ENCODE measurements around the gene UBE2G1. TPM values are rescaled to one million over a fixed set of nuclear protein-coding genes. Genes with fewer than 3 reads are reported as not detected.
"Not testable (repeated sequence)": the region's sequence is repeated elsewhere in the genome, so short reads cannot be mapped to it uniquely, and the experiment has no call there.

UBE2G1 gene
- total RNA-seq, 2 donors from 2014 or later: 64.2 to 64.3 TPM

DNA sequence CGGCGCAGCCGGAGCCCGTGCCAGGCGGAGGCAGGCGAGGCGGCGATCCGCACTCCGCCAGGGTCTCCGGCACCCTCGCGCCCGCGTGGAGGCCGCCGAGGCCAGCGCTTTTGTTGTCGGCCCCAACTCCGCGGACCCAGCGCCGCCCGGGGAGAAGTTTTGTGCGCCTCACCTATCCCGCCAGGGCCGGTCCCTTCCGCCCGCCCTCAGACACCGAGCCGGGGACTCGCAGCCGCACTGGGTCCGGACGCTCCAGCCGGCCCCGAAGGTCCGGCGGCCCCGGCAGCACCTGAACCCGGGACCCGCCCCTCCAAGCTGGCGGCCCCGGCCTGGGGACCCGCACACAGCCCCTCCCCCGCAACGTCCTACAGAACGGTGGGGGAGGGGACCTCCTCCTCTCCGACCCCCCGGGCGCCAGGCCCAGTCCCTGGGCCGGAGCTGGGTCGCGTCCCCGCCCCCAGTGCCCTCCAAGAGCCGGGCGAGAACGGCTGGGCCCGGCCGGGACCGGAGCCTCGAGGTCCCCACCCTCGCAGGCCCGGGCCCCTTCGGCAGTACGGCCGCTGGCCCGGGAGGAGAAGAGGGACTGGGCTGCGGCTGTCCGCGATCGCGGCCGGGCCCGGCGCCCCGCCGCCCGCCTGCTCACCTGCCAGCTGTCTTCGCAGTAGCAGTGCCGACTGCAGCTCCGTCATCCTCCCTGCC, 698 bp downstream of the UBE2G1 start:
- ATAC-seq (replicated peaks in 1 of 2) (peak; percentile 23 to 32), DNase-seq (peak; percentile 54 to 63)
- Mint-ChIP-seq H3K4me3 (peak overlapping the region; percentile 70 to 72), H3K27ac (no peak overlapping the region), H3K36me3 (ENCODE audit: insufficient read depth in 2 of 2) (peaks cover 4 to 9% of the 10 kb centered on the region in 2 donors), H3K4me1 (ENCODE audit: low read depth) (peaks cover 40% of the 10 kb centered on the region), H3K9me3 (no peaks in the 10 kb centered on the region), H3K27me3 (ENCODE audit: low read depth) (no peaks in the 10 kb centered on the region)

DNA sequence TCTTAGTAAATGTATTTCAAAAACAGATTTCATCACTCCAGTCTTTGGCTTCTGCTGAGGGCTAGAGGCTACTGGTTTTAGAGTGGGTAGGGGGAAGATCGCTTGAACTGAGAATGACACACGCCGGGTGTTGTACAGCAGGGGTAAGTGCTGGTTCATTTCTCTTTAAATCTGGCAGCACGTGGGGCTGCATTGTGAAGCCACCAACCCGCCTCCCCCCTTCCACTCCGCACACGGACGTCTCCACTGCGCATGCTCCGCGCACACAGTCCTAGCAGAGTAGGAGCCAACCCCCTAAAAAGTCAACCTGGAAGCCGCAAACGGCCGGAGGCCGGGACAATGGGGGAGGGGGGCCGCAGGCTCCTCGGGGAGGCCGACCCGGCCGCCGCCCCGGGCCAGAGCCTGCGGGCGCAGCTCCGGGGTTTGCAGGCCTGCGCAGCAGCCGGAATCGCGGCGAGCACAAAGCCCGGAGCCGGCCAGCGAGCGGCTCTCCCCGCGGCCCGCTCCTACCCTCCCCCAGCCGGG, 1.3 kb downstream of the UBE2G1 start:
- ATAC-seq (replicated peaks in 1 of 2): peak; percentile 70 to 74

DNA sequence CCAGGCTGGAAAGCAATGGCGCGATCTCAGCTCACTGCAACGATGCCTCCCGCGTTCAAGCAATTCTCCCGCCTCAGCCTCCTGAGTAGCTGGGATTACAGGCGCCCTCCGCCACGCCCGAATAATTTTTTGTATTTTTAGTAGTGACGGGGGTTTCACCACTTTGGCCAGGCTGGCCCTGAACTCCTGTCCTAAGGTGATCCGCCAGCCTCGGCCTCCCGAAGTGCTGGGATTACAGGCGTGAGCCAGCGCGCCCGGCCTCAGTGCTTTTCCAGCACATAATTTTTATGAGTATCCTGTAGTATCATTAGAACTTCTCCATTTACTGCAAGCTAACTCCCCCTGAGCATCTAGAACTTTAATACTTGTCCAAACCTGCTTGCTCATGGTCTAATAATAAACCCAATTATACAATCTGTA, 1.8 kb downstream of the UBE2G1 start:
- Mint-ChIP-seq H3K4me3 (peak overlapping the region; percentile 93 to 96), H3K9me3 (no peaks in the 10 kb centered on the region), H3K27me3 (ENCODE audit: low read depth) (no peaks in the 10 kb centered on the region), H3K36me3 (ENCODE audit: insufficient read depth in 2 of 2) (peaks cover 4 to 11% of the 10 kb centered on the region in 2 donors), H3K27ac (peak overlapping the region; percentile 90), H3K4me1 (ENCODE audit: low read depth) (peaks cover 52% of the 10 kb centered on the region)
- no peak for ATAC-seq (replicated peaks in 1 of 2)
- DNase-seq: no peak

More for the DNA sequence above, 1.3 kb downstream of the UBE2G1 start:
- Mint-ChIP-seq H3K4me1 (ENCODE audit: low read depth) (peaks cover 46% of the 10 kb centered on the region), H3K36me3 (ENCODE audit: insufficient read depth in 2 of 2) (peaks cover 4 to 9% of the 10 kb centered on the region in 2 donors), H3K9me3 (no peaks in the 10 kb centered on the region), H3K27ac (peak overlapping the region; percentile 90), H3K4me3 (peak overlapping the region; percentile 93 to 96), H3K27me3 (ENCODE audit: low read depth) (no peaks in the 10 kb centered on the region)
- DNase-seq: peak; percentile 88 to 92

DNA sequence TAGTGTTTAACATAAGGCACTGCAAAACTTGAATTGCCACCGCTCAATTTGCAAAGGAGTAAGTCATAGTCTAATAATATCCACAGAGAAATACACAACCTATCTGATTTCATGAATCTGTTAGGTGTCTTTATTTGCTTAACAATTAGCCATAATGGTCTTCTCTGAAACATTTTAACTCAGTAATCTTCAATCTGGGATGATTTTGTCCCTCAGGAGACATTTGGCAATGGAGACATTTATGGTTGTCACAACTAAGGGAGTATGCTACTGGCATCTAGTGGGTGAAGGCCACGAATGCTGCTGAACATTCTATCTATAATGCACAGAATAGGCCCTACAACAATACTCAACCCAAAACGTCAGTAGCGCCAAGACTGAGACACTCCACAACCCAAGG, 4.3 kb downstream of the UBE2G1 start:
- ATAC-seq (replicated peaks in 1 of 2) (no peak), DNase-seq (no peak)
- H3K36me3 Mint-ChIP-seq (ENCODE audit: insufficient read depth in 2 of 2): peaks cover 4 to 11% of the 10 kb centered on the region in 2 donors
- H3K4me1 Mint-ChIP-seq (ENCODE audit: low read depth): peaks cover 71% of the 10 kb centered on the region
- H3K27me3 Mint-ChIP-seq (ENCODE audit: low read depth): no peaks in the 10 kb centered on the region
- peak overlapping the region; percentile 48 for H3K27ac Mint-ChIP-seq
- peak overlapping the region in 1 of 2 donors; percentile 13 for H3K4me3 Mint-ChIP-seq
- no peaks in the 10 kb centered on the region for H3K9me3 Mint-ChIP-seq

DNA sequence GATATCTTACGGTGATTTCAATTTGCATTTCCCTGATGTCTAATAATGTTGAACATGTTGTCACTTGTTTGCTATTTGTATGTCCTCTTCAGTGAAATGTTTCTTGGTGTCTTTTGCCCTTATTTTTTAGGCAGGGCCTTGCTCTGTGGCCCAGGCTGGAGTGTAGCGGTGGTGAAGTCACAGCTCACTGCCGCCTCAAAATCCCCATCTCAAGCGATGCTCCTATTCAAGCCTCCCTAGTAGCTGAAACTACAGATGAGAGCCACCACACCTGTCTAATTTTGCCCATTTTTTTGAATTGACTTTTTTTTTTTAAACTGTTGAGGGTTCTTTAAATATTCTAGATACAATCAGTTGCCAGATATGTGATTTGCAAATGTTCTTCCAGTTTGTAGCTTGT, 8.3 kb downstream of the UBE2G1 start:
- peaks cover 0 to 2% of the 10 kb centered on the region in 2 donors for H3K36me3 Mint-ChIP-seq (ENCODE audit: insufficient read depth in 2 of 2)
- H3K4me1 Mint-ChIP-seq (ENCODE audit: low read depth): peaks cover 61% of the 10 kb centered on the region
- H3K9me3 Mint-ChIP-seq: no peaks in the 10 kb centered on the region
- no peak overlapping the region for H3K4me3 Mint-ChIP-seq
- H3K27me3 Mint-ChIP-seq (ENCODE audit: low read depth): no peaks in the 10 kb centered on the region
- ATAC-seq (replicated peaks in 1 of 2): no peak
- DNase-seq: no peak
- peak overlapping the region; percentile 70 for H3K27ac Mint-ChIP-seq

DNA sequence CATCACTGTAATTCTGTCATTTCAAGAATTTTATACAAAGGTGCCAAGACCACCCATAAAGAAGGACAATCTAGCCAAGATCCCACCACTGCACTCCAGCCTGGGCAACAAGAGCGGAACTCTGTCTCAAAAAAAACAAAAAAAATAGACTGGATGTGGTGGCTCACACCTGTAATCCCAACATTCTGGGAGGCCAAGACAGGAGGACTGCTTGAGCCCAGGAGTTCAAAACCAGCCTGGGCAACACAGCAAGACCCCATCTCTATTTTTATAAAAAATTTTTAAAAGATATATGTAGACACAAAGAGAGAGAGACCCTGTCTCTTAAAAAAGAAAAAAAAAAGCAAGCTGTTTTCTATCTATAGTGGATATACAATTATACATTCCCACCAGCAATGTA, 8.8 kb downstream of the UBE2G1 start:
- Mint-ChIP-seq H3K9me3 (no peaks in the 10 kb centered on the region), H3K36me3 (ENCODE audit: insufficient read depth in 2 of 2) (peaks cover 0 to 2% of the 10 kb centered on the region in 2 donors), H3K27me3 (ENCODE audit: low read depth) (no peaks in the 10 kb centered on the region), H3K27ac (peak overlapping the region; percentile 44), H3K4me1 (ENCODE audit: low read depth) (peaks cover 56% of the 10 kb centered on the region), H3K4me3 (no peak overlapping the region)
- DNase-seq: no peak
- ATAC-seq (replicated peaks in 1 of 2): no peak

DNA sequence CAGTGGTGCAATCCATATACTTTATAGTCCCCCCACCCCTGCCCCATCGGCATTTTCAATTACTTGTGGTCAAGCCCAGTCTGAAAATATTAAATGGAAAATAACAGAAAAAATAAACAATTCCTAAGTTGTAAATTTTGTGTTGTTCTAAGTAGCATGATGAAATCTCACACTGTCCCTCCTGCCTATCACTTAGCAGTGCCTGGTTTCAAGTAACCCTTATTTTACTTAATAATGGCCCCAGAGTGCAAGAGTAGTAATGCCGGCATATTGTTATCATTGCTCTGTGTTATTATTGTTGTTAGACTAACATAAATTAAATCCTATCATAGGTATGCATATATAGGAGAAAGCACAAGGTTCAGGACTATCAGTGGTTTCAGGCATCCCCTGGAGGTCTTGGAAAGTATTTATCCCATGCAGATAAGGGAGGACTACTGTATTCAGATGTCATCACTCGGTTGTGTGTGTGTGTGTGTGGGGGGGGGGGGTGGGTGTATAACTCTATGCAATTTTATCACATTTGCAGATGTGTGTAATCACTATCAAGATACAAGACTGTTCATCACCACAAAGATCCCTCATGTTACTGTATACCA, 9.3 kb downstream of the UBE2G1 start:
- DNase-seq (no peak), ATAC-seq (replicated peaks in 1 of 2) (no peak)
- peak overlapping the region; percentile 44 for H3K27ac Mint-ChIP-seq
- peaks cover 0 to 2% of the 10 kb centered on the region in 2 donors for H3K36me3 Mint-ChIP-seq (ENCODE audit: insufficient read depth in 2 of 2)
- no peaks in the 10 kb centered on the region for H3K9me3 Mint-ChIP-seq
- no peak overlapping the region for H3K4me3 Mint-ChIP-seq
- no peaks in the 10 kb centered on the region for H3K27me3 Mint-ChIP-seq (ENCODE audit: low read depth)
- peaks cover 51% of the 10 kb centered on the region for H3K4me1 Mint-ChIP-seq (ENCODE audit: low read depth)

DNA sequence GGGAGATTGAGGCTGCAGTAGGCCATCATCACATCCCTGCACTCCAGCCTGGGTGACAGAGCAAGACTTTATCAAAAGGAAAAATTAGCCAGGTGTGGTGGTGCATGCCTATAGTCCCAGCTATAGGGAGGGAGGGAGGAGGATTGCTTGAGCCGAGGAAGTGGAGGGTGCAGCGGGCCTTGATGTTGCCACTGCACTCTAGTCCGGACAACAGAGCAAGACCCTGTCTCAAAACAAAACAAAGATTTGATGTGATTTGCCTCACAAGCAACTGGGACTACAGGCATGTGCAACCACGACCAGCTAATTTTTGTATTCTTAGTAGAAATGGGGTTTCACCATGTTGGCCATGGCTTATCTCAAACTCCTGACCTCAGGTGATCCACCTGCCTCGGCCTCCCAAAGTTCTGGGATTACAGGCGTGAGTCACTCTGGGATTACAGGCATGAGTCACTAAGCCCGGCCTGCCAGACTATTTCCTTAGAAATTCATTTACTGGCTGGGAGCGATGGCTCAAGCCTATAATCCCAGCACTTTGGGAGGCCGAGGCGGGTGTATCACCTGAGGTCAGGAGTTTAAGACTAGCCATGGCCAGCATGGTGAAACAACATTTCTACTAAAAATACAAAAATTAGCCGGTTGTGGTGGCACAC, 11.5 kb downstream of the UBE2G1 start:
- Mint-ChIP-seq H3K36me3 (ENCODE audit: insufficient read depth in 2 of 2) (no peaks in the 10 kb centered on the region), H3K4me1 (ENCODE audit: low read depth) (peaks cover 46% of the 10 kb centered on the region), H3K4me3 (no peak overlapping the region), H3K27me3 (ENCODE audit: low read depth) (no peaks in the 10 kb centered on the region), H3K9me3 (no peaks in the 10 kb centered on the region), H3K27ac (no peak overlapping the region)
- no peak for DNase-seq
- peak in 1 of 2 donors; percentile 26 for ATAC-seq (replicated peaks in 1 of 2)

DNA sequence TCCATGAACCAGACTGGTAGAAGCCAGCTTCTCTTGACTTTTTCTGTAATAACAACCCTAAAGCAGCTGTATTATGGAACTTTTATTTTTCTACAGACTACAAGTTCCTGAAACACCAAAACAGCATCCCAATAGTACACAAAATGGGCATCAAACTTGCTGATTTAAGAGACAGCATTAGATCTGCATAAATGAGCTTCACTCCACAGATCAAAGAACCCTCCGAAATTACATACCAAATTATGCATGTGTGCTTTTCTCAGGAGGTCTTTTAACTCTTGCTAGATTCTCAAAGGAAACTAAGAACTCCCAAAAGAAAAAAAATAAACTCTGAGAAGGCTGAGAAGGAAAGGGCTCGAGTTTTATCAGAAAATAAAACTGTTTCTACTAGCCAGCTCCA, 12.3 kb downstream of the UBE2G1 start:
- no peak overlapping the region for H3K4me3 Mint-ChIP-seq
- no peaks in the 10 kb centered on the region for H3K27me3 Mint-ChIP-seq (ENCODE audit: low read depth)
- no peak for ATAC-seq (replicated peaks in 1 of 2)
- DNase-seq: no peak
- H3K36me3 Mint-ChIP-seq (ENCODE audit: insufficient read depth in 2 of 2): no peaks in the 10 kb centered on the region
- H3K4me1 Mint-ChIP-seq (ENCODE audit: low read depth): peaks cover 39% of the 10 kb centered on the region
- no peaks in the 10 kb centered on the region for H3K9me3 Mint-ChIP-seq
- peak overlapping the region; percentile 54 for H3K27ac Mint-ChIP-seq

DNA sequence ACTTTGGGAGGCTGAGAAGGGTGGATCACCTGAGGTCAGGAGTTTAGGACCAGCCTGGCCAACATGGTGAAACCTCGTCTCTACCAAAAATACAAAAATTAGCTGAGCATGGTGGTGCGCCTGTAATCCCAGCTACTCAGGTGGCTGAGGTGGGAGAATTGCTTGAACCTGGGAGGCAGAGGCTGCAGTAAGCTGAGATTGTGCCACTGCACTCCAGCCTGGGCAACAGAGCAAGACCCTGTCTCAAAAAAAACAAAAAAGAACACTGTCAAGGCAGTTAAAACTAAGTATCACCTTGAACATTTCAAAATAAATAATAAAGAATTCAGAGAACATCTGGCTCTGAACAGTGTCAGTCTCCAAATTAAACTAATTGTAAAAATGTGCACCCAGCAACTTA, 16.3 kb downstream of the UBE2G1 start:
- H3K4me1 Mint-ChIP-seq (ENCODE audit: low read depth): peaks cover 43% of the 10 kb centered on the region
- H3K9me3 Mint-ChIP-seq; H3K27ac Mint-ChIP-seq; H3K36me3 Mint-ChIP-seq (ENCODE audit: insufficient read depth in 2 of 2); DNase-seq; H3K27me3 Mint-ChIP-seq (ENCODE audit: low read depth); H3K4me3 Mint-ChIP-seq; ATAC-seq (replicated peaks in 1 of 2): not testable (repeated sequence)

DNA sequence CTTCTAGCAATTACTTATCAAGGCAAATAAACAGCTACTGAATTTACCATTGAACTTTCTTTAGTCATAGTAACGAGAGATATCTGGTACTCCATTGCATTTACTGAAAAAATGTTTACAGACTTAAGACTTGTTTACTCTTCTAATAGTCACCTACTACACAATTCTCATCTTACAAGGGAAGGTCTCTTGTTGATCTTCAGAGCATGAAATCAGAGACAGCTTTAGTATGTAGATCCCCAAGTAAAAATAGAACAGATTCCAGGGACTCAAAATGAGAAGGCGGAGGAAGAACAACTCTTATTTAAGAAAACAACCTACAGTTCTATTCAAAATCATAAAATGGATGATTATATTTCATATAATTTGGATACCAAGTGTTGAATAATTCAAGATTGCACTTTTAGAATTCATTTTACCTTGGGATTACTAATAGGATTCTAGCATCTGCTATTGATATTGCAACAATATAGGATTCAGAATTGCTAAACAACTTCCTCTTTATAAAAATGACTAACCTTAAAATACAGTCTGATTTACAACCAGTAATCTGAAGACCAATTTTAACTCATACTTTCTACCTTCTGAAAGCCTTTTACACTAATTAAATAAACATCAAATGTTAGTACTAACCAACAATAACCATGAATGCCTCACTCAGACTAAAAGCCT, 20.8 kb downstream of the UBE2G1 start:
- Mint-ChIP-seq H3K27me3 (ENCODE audit: low read depth) (no peaks in the 10 kb centered on the region), H3K9me3 (no peaks in the 10 kb centered on the region), H3K36me3 (ENCODE audit: insufficient read depth in 2 of 2) (no peaks in the 10 kb centered on the region), H3K4me1 (ENCODE audit: low read depth) (peaks cover 28% of the 10 kb centered on the region), H3K27ac (no peak overlapping the region), H3K4me3 (no peak overlapping the region)
- ATAC-seq (replicated peaks in 1 of 2) (no peak), DNase-seq (no peak)

DNA sequence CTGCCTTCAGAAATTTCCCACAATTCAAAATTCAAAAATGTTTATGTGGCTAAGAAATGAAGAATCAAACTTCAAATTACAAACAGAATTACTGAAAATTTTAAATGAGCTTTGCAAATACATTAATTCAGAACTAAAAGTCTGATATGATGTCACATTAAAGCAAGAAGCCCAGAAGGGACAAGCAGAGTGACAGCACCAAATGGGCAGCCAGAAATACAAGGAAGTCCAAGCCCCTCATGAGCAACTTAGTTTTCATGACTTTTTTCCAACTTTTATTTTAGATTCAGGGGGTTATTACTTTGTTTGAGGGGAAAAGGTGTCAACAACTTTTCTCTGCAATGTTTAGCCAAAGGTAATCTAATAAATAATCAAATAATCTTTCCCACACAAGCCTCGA, 21.5 kb downstream of the UBE2G1 start:
- DNase-seq (no peak), ATAC-seq (replicated peaks in 1 of 2) (no peak)
- no peak overlapping the region for H3K4me3 Mint-ChIP-seq
- H3K27ac Mint-ChIP-seq: no peak overlapping the region
- peaks cover 36% of the 10 kb centered on the region for H3K4me1 Mint-ChIP-seq (ENCODE audit: low read depth)
- H3K36me3 Mint-ChIP-seq (ENCODE audit: insufficient read depth in 2 of 2): peaks cover 0 to 2% of the 10 kb centered on the region in 2 donors
- H3K9me3 Mint-ChIP-seq: no peaks in the 10 kb centered on the region
- no peaks in the 10 kb centered on the region for H3K27me3 Mint-ChIP-seq (ENCODE audit: low read depth)

DNA sequence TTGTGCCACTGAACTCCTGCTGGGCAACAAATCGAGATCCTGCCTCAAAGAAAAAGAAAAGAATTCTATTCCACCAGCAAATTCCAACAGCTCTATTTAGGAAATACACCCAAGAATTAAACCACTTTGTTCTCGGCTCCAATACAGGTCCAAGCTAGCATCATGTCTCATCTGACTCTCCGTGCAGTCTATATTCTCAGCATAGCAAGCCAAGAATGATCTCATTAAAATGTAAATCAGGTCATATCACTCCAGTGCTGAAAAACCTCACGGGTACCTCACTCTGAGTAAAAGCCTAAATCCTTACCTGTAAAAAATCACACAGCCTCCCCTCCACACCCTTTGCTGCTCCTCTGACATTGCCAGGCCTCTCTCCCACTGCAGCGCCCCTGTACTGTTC, 23.9 kb downstream of the UBE2G1 start:
- peaks cover 0 to 2% of the 10 kb centered on the region in 2 donors for H3K36me3 Mint-ChIP-seq (ENCODE audit: insufficient read depth in 2 of 2)
- peaks cover 34% of the 10 kb centered on the region for H3K4me1 Mint-ChIP-seq (ENCODE audit: low read depth)
- H3K9me3 Mint-ChIP-seq: no peaks in the 10 kb centered on the region
- H3K27me3 Mint-ChIP-seq (ENCODE audit: low read depth): no peaks in the 10 kb centered on the region
- H3K27ac Mint-ChIP-seq: no peak overlapping the region
- H3K4me3 Mint-ChIP-seq: no peak overlapping the region
- no peak for DNase-seq
- ATAC-seq (replicated peaks in 1 of 2): no peak

Measured in activated T-cell treated with anti-CD3 and anti-CD28 coated beads, Interleukin-2, amount 50 U/mL, for 72 hours (primary cell).